Endothelial cell of umbilical vein (primary cell): ENCODE results near the gene ZSCAN1. TPM values are rescaled to one million over a fixed set of nuclear protein-coding genes. Genes with fewer than 3 reads are reported as not detected.
A peak's percentile ranks its signal among the peaks of the same experiment; 100 is the strongest.

Experiments used
- BruUV-seq: library from RNA; stranded (reverse); fragments of 400-500 nt; replicated peaks from 2 replicates; lab custom pipeline; 2021; lab: Mats Ljungman, UMichigan
- CTCF ChIA-PET: fragments of 300-600, 350-600 bp; sonication (Branson Sonifier 250); formaldehyde crosslinking; loops from one replicate; lab custom pipeline; 2021; ENCODE audit warnings: antibody characterized with exemption, inconsistent platforms; lab: Charles Lee
- POLR2A ChIA-PET: fragments of 300-600, 350-600 bp; sonication (Branson Sonifier 250); formaldehyde crosslinking; loops from one replicate; lab custom pipeline; 2021; ENCODE audit warnings: antibody characterized with exemption, inconsistent platforms; lab: Charles Lee
- DNase-seq: peaks from one replicate; pipeline ENCODE4 v3.0.0-alpha.2; 2011; ENCODE audit warnings: low read depth, low spot score
- FAIRE-seq: peaks from 2 replicates; lab custom pipeline; 2011; peaks lifted over from hg19 to GRCh38; lab: Jason Lieb, UNC
- H2AFZ ChIP-seq: 2 replicates; pipeline ENCODE4 v1.6.0; 2012; ENCODE audit warnings: low read depth, low read length, control low read depth, inconsistent platforms
- H3K27ac ChIP-seq: 2 replicates; pipeline ENCODE4 v1.5.1; 2011; ENCODE audit warnings: low read depth, mild to moderate bottlenecking, control low read depth, low read length, moderate library complexity; ENCODE audit not compliant: insufficient read depth
- H3K27me3 ChIP-seq, 2 experiments: 2 replicates each; pipeline versions ENCODE4 v1.6.0 to v1.6.1; 2011; ENCODE audit warnings: low read length in 2 of 2, mixed read lengths in 1 of 2; ENCODE audit not compliant: control insufficient read depth in 2 of 2, insufficient read depth in 2 of 2
- H3K36me3 ChIP-seq, 2 experiments: 2 replicates in 1 of 2; 3 replicates in 1 of 2; pipeline ENCODE4 v1.5.1; 2011; ENCODE audit warnings: low read length in 2 of 2, mild to moderate bottlenecking in 1 of 2, moderate library complexity in 1 of 2; ENCODE audit not compliant: control insufficient read depth in 2 of 2, insufficient read depth in 2 of 2; ENCODE audit errors: extremely low read depth in 1 of 2
- H3K4me1 ChIP-seq: 3 replicates; pipeline ENCODE4 v1.5.1; 2011; ENCODE audit warnings: mild to moderate bottlenecking, low read length; ENCODE audit not compliant: control insufficient read depth, insufficient read depth; ENCODE audit errors: extremely low read depth
- H3K4me2 ChIP-seq: 2 replicates; pipeline ENCODE4 v1.6.1; 2011; ENCODE audit warnings: low read length, control low read depth, mixed read lengths; ENCODE audit not compliant: insufficient read depth
- H3K4me3 ChIP-seq, 3 experiments: fragments of 200-600 bp in 1 of 3; sonication (generic), shearing (Covaris generic) in 1 of 3; replicated peaks in 1 of 3; 2 replicates each; pipeline ENCODE4 v1.5.1; 2011 to 2016; ENCODE audit warnings: control low read depth in 3 of 3, low read length in 3 of 3, mild to moderate bottlenecking in 2 of 3, inconsistent platforms in 1 of 3, low read depth in 1 of 3, moderate library complexity in 1 of 3; ENCODE audit not compliant: insufficient read depth in 1 of 3
- H3K79me2 ChIP-seq: 2 replicates; pipeline ENCODE4 v1.6.0; 2012; ENCODE audit warnings: low read length, inconsistent platforms; ENCODE audit not compliant: control insufficient read depth, insufficient read depth
- H3K9ac ChIP-seq: replicated peaks from 2 replicates; pipeline ENCODE3; 2011; ENCODE audit warnings: low read length, control low read depth; ENCODE audit not compliant: insufficient read depth; ENCODE audit errors: extremely low read depth
- H3K9me1 ChIP-seq: replicated peaks from 3 replicates; pipeline ENCODE4 v1.6.0; 2011; ENCODE audit warnings: mild to moderate bottlenecking, low read length; ENCODE audit not compliant: control insufficient read depth, insufficient read depth; ENCODE audit errors: extremely low read depth
- H3K9me3 ChIP-seq: replicated peaks from 2 replicates; pipeline ENCODE4 v1.5.1; 2012; ENCODE audit warnings: low read length, inconsistent platforms; ENCODE audit not compliant: control insufficient read depth, insufficient read depth
- H4K20me1 ChIP-seq: replicated peaks from 2 replicates; pipeline ENCODE3; 2011; ENCODE audit warnings: mild to moderate bottlenecking, low read length; ENCODE audit not compliant: control insufficient read depth, insufficient read depth; ENCODE audit errors: extremely low read depth
- EZH2 ChIP-seq: IDR thresholded peaks from 2 replicates; pipeline ENCODE4 v1.6.1; 2012; ENCODE audit warnings: borderline replicate concordance, low read depth, mild to moderate bottlenecking, moderate library complexity, low read length, inconsistent platforms; ENCODE audit not compliant: severe bottlenecking
- FOS ChIP-seq: IDR thresholded peaks from 2 replicates; pipeline ENCODE4 v1.6.1; 2011; ENCODE audit warnings: mild to moderate bottlenecking, low read length, moderate library complexity, borderline replicate concordance; ENCODE audit not compliant: insufficient read depth
- GATA2 ChIP-seq: IDR thresholded peaks from 2 replicates; pipeline ENCODE4 v1.7.0; 2011; ENCODE audit warnings: low read depth, mild to moderate bottlenecking, moderate library complexity, mixed read lengths, low read length; ENCODE audit not compliant: insufficient read length, insufficient read depth
- JUN ChIP-seq: IDR thresholded peaks from 2 replicates; pipeline ENCODE4 v1.6.1; 2011; ENCODE audit warnings: borderline replicate concordance, low read depth; ENCODE audit not compliant: insufficient read length, insufficient read depth
- MYC ChIP-seq: IDR thresholded peaks from one replicate; pipeline ENCODE4 v1.6.1; 2011; ENCODE audit warnings: mild to moderate bottlenecking, low read depth, low read length
- POLR2A ChIP-seq: IDR thresholded peaks from 2 replicates; pipeline ENCODE4 v1.6.1; 2012; ENCODE audit warnings: low read depth, mild to moderate bottlenecking, control low read depth, low read length
- POLR2AphosphoS5 ChIP-seq: IDR thresholded peaks from 2 replicates; pipeline ENCODE4 v1.6.1; 2012; ENCODE audit warnings: low read depth, mild to moderate bottlenecking, control low read depth, low read length, moderate library complexity; ENCODE audit not compliant: insufficient read depth
- dilution Hi-C: fragments of 300-500 bp; cut with MboI; formaldehyde crosslinking; loops from one replicate; pipeline ENCODE4 v1.15.0; 2019; ENCODE audit warnings: low sequenced_read_pairs; ENCODE audit not compliant: extremely low pct_ligation_motif_present
- intact Hi-C: fragments of 100-400 bp; cut with micrococcal nuclease; formaldehyde crosslinking; loops from one replicate; pipeline ENCODE4 v1.10.0; 2022
- polyA plus RNA-seq, 4 experiments: library from polyadenylated mRNA; depleted of rRNA in 3 of 4; stranded (reverse) in 3 of 4; unstranded in 1 of 4; fragments of >200 nt; gene quantifications; 2 replicates each; pipeline versions ENCODE4 v1.2.1 to v1.2.3, GENCODE V29; 2011 to 2012; ENCODE audit warnings: missing spikeins in 1 of 4
- total RNA-seq: library from RNA; stranded (reverse); gene quantifications from 2 replicates; pipeline ENCODE4 v1.2.3, GENCODE V29; 2021
- TF ChIP-seq, protein P1 (sequence below): IDR thresholded peaks from 2 replicates; pipeline ENCODE4 v1.6.1; 2011; ENCODE audit not compliant: insufficient read depth, insufficient read length
- TF ChIP-seq, protein P2 (sequence below), 2 donors: IDR thresholded peaks; 1 replicate in 1 of 2; 2 replicates in 1 of 2; pipeline ENCODE4 v1.5.1; 2011; ENCODE audit warnings: low read length in 2 of 2, mild to moderate bottlenecking in 2 of 2, moderate library complexity in 2 of 2, control low read depth in 1 of 2, inconsistent platforms in 1 of 2, low read depth in 1 of 2; ENCODE audit not compliant: insufficient read depth in 1 of 2; ENCODE audit errors: extremely low read depth in 1 of 2

Gene ZSCAN1
- total and polyA plus RNA-seq, 2 donors (not counting 3 experiments of a cell fraction or from before 2014, with no cell fraction given) = 0.10 TPM; not detected in 1

DNA sequence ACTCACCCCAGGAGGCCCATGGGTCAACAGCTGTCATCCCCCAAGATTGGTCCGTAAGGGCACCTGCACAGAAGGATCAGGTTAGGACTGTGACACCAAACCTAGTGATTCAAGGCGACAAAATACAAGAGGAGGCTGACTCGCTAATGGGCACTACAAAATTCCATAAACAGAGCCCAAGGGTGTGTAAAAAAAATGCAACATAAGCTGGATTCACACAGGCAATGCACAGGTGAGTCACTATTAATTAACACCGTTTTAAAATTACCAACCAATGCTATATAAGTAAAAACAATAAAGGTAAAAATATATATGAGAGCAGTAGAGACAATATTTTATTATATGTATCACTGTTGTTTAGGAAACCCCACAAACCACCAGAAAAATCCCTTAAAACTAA lies 33.1 kb upstream of the ZSCAN1 start:
- intact Hi-C loops (loop anchor here (10.0 kb wide), 2 partner anchors 154 to 366 kb away; partner anchors contain the start of genes ZNF211 and ZNF329), dilution Hi-C loops (no loop called here)
- no peaks in the 10 kb centered on the region for H3K9me1 ChIP-seq
- H3K36me3 ChIP-seq = peaks cover 14 to 27% of the 10 kb centered on the region in 2 experiments
- no peaks in the 10 kb centered on the region for H3K27me3 ChIP-seq
- TF ChIP-seq POLR2A = no peak
- TF ChIP-seq, protein P1, sequence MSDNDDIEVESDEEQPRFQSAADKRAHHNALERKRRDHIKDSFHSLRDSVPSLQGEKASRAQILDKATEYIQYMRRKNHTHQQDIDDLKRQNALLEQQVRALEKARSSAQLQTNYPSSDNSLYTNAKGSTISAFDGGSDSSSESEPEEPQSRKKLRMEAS = no peak
- H3K4me2 ChIP-seq = no peak overlapping the region
- no peak for DNase-seq
- no peak for FAIRE-seq
- no peaks in the 10 kb centered on the region for H3K9me3 ChIP-seq
- no peaks in the 10 kb centered on the region for H4K20me1 ChIP-seq
- BruUV-seq = no TSS peak
- H3K27ac ChIP-seq = no peak overlapping the region
- peaks cover 5% of the 10 kb centered on the region for H3K4me1 ChIP-seq
- ChIA-PET CTCF (no interaction called here), POLR2A (no interaction called here)
- peaks cover 1% of the 10 kb centered on the region for H3K79me2 ChIP-seq
- H3K9ac ChIP-seq = no peak overlapping the region
- no peak overlapping the region for H2AFZ ChIP-seq
- H3K4me3 ChIP-seq = no peak overlapping the region

DNA sequence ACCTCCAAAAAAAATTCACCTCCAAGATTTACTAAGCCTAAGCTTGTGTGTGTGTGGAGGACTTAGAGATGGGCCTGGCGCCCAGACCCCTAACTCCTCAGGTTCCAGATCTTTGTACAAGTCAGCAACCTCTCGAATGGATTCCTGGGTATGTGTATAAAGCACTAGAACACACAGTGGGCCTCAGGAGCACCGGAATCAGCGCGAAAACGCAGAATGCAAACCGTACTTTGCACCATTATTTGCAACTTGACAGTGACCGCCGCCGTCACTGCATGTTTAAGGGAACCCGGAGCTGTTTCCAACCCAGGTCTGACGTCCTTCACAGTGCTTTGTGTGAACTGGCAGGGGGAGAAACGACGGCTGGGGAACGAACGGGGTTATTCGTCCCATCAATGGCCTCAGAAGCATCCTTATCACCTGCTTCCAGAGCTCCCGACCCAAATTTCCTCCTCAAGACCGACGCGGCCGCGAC lies 31.9 kb upstream of the ZSCAN1 start:
- H4K20me1 ChIP-seq = no peaks in the 10 kb centered on the region
- H3K4me3 ChIP-seq = peak overlapping the region; percentile 39 to 90 (median 75)
- peaks cover 2% of the 10 kb centered on the region for H3K9me3 ChIP-seq
- CTCF ChIA-PET = interaction anchor here (0.8 to 0.9 kb wide), 2 partner anchors 12 to 67 kb away, joined by 3 read pairs; partner anchors contain the start of gene ZNF418
- H3K79me2 ChIP-seq = peaks cover 1% of the 10 kb centered on the region
- BruUV-seq = no TSS peak
- intact Hi-C loops (loop anchor here (1.0 to 10.0 kb wide), 3 partner anchors 55 to 367 kb away; partner anchors contain the start of genes ZNF211, ZNF256 and ZNF329), dilution Hi-C loops (no loop called here)
- TF ChIP-seq POLR2A (no peak), MYC (no peak), JUN (no peak), FOS (no peak), EZH2 (no peak), POLR2AphosphoS5 (no peak), GATA2 (no peak)
- TF ChIP-seq, protein P2, sequence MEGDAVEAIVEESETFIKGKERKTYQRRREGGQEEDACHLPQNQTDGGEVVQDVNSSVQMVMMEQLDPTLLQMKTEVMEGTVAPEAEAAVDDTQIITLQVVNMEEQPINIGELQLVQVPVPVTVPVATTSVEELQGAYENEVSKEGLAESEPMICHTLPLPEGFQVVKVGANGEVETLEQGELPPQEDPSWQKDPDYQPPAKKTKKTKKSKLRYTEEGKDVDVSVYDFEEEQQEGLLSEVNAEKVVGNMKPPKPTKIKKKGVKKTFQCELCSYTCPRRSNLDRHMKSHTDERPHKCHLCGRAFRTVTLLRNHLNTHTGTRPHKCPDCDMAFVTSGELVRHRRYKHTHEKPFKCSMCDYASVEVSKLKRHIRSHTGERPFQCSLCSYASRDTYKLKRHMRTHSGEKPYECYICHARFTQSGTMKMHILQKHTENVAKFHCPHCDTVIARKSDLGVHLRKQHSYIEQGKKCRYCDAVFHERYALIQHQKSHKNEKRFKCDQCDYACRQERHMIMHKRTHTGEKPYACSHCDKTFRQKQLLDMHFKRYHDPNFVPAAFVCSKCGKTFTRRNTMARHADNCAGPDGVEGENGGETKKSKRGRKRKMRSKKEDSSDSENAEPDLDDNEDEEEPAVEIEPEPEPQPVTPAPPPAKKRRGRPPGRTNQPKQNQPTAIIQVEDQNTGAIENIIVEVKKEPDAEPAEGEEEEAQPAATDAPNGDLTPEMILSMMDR (IDR thresholded peaks at IDR 0.05; ENCODE audit: extremely low read depth in 1 of 2, insufficient read depth in 1 of 2, low read depth in 1 of 2, low read length in 2 of 2) = no peak
- TF ChIP-seq, protein P1 = no peak
- no peaks in the 10 kb centered on the region for H3K9me1 ChIP-seq
- DNase-seq (no peak), FAIRE-seq (no peak)
- H3K9ac ChIP-seq = peak overlapping the region; percentile 76
- peak overlapping the region; percentile 56 for H3K4me2 ChIP-seq
- H3K27ac ChIP-seq = peak overlapping the region; percentile 19
- H3K36me3 ChIP-seq = peaks cover 12 to 23% of the 10 kb centered on the region in 2 experiments
- peak overlapping the region; percentile 79 for H2AFZ ChIP-seq
- H3K27me3 ChIP-seq = no peaks in the 10 kb centered on the region
- POLR2A ChIA-PET = interaction anchor here (1.4 kb wide), 1 partner anchor 16 kb away, joined by 3 read pairs; no protein-coding TSS in a partner anchor
- H3K4me1 ChIP-seq = peaks cover 5% of the 10 kb centered on the region
